ENCODE results near the gene CSNK1G3.

- TF ChIP-seq CTCF (conservative IDR thresholded peaks at IDR 0.05; ENCODE audit: low read length) (no peak), EZH2phosphoT487 (IDR thresholded peaks at IDR 0.05; ENCODE audit: borderline replicate concordance, low read depth, low read length) (no peak)
Observed at GRCh38 chr5:123538670-123539459, 26.9 kb downstream of the CSNK1G3 start.

Data from OCI-LY7 (cell line).